Stimulated activated naive CD8-positive, alpha-beta T cell treated with anti-CD3 and anti-CD28 coated beads, Interleukin-15, Interleukin-2, amounts not matched to agents 100 ng/mL and 50 ng/mL, for 24 hours (primary cell): ENCODE data around the gene CRY2.
A peak's percentile ranks its signal among the peaks of the same experiment; 100 is the strongest.
"Not testable (repeated sequence)": the region's sequence is repeated elsewhere in the genome, so short reads cannot be mapped to it uniquely, and the experiment has no call there.

Experiments used
- H3K27ac Mint-ChIP-seq: one replicate; pipeline ENCODE4 v1.8.0; 2021; ENCODE audit warnings: mild to moderate bottlenecking, mixed read lengths
- H3K27me3 Mint-ChIP-seq: one replicate; pipeline ENCODE4 v1.8.0; 2021; ENCODE audit warnings: mixed read lengths
- H3K36me3 Mint-ChIP-seq: one replicate; pipeline ENCODE4 v1.8.0; 2021; ENCODE audit warnings: low read depth, mixed read lengths
- H3K4me1 Mint-ChIP-seq: one replicate; pipeline ENCODE4 v1.8.0; 2021; ENCODE audit warnings: low read depth, mixed read lengths
- H3K4me3 Mint-ChIP-seq: one replicate; pipeline ENCODE4 v1.8.0; 2021; ENCODE audit warnings: mild to moderate bottlenecking, mixed read lengths
- H3K9me3 Mint-ChIP-seq: one replicate; pipeline ENCODE4 v1.8.0; 2021; ENCODE audit warnings: mixed read lengths

Gene CRY2

DNA sequence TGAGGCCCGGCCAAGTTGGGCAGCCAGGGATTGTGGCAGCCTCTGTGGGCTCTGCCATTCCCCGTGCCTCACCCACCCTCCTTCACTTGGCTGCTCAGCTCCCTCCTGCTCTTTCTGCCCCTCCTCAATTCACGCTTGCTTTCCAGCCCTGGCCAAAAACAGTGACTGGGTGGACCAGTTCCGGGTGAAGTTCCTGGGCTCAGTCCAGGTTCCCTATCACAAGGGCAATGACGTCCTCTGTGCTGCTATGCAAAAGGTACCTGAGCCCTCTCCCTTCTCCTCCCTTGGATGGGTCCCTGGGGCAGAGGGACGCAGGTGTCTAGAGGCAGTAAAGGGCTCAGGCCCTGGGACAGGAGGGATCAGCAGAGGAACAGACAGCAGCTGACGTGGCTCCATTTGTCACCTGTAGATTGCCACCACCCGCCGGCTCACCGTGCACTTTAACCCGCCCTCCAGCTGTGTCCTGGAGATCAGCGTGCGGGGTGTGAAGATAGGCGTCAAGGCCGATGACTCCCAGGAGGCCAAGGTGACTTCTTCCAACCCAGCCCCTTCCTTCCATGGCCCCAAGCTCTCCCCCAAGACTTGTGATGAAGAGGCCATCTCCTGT lies 57.1 kb downstream of the CRY2 start:
- H3K4me3 Mint-ChIP-seq: no peak overlapping the region
- peaks cover 5% of the 10 kb centered on the region for H3K27me3 Mint-ChIP-seq
- no peaks in the 10 kb centered on the region for H3K36me3 Mint-ChIP-seq
- peaks cover 7% of the 10 kb centered on the region for H3K4me1 Mint-ChIP-seq
- H3K27ac Mint-ChIP-seq: no peak overlapping the region
- no peaks in the 10 kb centered on the region for H3K9me3 Mint-ChIP-seq

DNA sequence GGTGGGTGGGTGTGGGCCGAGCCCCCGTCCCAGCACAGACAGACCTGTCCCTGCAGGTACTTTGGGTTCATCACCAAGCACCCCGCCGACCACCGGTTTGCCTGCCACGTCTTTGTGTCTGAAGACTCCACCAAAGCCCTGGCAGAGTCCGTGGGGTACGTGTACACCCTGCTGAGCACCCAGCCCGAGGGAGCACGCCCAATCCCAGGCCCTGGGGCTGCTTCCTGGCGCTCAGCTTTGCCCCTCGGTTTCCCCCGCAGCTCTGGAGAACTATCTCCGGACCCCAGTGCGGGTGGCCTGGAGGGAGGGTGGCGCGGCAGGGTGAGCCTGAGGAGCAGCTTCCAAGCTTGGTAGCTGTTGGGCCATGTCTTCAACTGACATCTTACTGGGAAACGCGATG lies 57.8 kb downstream of the CRY2 start:
- Mint-ChIP-seq H3K9me3 (no peaks in the 10 kb centered on the region), H3K4me1 (peaks cover 7% of the 10 kb centered on the region), H3K27me3 (peaks cover 5% of the 10 kb centered on the region), H3K36me3 (no peaks in the 10 kb centered on the region), H3K4me3 (no peak overlapping the region), H3K27ac (no peak overlapping the region)

DNA sequence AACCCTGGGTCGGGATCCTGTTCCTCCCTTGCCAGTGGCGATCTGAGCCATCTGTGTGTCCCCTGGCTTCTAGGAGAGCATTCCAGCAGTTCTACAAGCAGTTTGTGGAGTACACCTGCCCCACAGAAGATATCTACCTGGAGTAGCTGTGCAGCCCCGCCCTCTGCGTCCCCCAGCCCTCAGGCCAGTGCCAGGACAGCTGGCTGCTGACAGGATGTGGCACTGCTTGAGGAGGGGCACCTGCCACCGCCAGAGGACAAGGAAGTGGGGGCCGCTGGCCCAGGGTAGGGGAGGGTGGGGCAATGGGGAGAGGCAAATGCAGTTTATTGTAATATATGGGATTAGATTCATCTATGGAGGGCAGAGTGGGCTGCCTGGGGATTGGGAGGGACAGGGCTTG lies 58.3 kb downstream of the CRY2 start:
- not testable (repeated sequence) for H3K27me3 Mint-ChIP-seq, H3K9me3 Mint-ChIP-seq, H3K4me1 Mint-ChIP-seq, H3K4me3 Mint-ChIP-seq, H3K36me3 Mint-ChIP-seq, H3K27ac Mint-ChIP-seq

DNA sequence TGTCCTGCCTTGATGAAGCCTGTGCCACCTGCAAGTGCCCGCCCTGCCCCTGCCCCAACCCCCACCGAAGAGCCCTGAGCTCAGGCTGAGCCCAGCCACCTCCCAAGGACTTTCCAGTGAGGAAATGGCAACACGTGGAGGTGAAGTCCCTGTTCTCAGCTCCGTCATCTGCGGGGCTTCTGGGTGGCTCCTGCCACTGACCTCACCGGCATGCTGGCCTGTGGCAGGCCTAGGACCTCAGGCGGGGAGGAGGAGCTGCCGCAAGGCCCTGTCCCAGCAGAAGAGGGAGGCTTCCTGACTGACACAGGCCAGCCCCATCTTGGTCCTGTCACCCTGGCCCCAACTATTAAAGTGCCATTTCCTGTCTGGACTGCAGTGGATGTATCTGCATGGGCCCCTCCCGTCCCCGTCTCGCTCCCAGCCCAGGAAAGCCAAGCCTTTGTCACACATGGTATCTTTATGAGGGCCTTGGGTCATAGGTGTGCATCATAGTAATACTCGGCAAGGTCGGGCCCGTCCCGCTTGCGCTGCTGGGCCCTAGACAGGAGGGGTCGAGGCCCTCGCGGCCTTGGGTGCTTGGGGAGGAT lies 58.9 kb downstream of the CRY2 start:
- no peak overlapping the region for H3K27ac Mint-ChIP-seq
- no peaks in the 10 kb centered on the region for H3K9me3 Mint-ChIP-seq
- peaks cover 1% of the 10 kb centered on the region for H3K36me3 Mint-ChIP-seq
- H3K4me1 Mint-ChIP-seq: peaks cover 7% of the 10 kb centered on the region
- H3K4me3 Mint-ChIP-seq: no peak overlapping the region
- H3K27me3 Mint-ChIP-seq: no peaks in the 10 kb centered on the region

DNA sequence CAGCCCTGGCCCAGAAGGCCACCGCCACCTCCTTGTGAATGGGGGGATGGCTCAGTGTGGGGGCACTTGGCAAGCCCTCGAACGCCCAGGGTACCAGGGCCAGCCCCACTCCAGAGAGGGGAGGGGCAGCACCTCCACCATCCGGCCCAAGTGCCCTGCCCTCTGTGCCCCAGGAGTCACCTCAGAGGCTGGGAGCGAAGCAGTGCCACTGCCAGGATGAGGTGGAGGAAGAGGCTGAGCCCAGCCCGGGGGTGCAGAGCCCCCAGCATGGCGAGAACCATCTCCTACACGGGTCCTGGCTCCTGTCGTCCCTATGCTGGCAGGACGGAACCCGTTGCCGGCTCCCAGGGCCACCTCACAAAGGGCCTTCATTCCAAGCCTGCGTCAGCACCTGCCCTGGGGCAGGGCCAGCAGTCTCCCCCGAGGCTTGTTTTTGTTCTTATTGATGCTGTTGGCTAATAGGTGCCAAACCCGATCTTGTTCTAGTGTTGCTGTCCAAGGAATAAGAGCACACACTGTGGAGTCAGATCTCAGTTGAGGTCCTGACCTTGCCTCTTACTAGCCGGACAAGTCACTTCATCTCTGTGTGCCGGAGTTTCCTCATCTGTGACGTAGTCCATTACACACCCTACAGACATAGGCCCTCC lies 59.8 kb downstream of the CRY2 start, which contains the start of gene FREY1:
Gene FREY1, minus strand, starts transcription at position 307 of the 647 bp plus-strand sequence. Its CDS starts 26 bp downstream, at position 281.
- no peak within 1 kb of the TSS for H3K4me3 Mint-ChIP-seq
- H3K27me3 Mint-ChIP-seq: no peaks in the 10 kb centered on the region
- no peak within 1 kb of the TSS for H3K27ac Mint-ChIP-seq

DNA sequence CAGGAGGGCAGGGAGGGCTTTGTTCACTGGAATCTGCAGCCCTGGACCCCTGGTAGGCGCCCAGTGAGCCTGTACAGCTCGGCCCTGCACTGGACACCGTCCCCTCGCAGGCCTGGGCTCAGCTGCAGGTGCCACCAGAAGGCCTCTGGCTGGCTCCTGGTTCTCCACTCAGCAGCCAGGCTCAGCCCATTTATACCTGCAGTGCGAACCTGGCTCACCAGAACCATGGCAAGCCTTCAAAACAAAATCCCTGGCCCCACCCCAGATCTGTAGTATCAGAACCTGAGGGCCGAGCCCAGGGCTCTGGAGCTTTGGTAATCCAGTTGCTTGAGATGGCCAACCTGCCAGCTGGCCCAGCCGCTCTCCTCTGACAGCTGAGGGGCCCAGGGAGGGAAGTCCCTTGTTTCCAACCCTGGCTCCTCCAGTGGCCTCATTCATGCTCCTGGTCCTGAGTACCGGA lies 60.7 kb downstream of the CRY2 start:
- peaks cover 5% of the 10 kb centered on the region for H3K36me3 Mint-ChIP-seq
- H3K9me3 Mint-ChIP-seq: no peaks in the 10 kb centered on the region
- peaks cover 7% of the 10 kb centered on the region for H3K4me1 Mint-ChIP-seq
- no peak overlapping the region for H3K27ac Mint-ChIP-seq
- H3K4me3 Mint-ChIP-seq: no peak overlapping the region
- no peaks in the 10 kb centered on the region for H3K27me3 Mint-ChIP-seq

More for the DNA sequence above, 59.8 kb downstream of the CRY2 start, which contains the start of gene FREY1:
- Mint-ChIP-seq H3K4me1 (peaks cover 7% of the 10 kb centered on the region), H3K36me3 (peaks cover 5% of the 10 kb centered on the region), H3K9me3 (no peaks in the 10 kb centered on the region)

DNA sequence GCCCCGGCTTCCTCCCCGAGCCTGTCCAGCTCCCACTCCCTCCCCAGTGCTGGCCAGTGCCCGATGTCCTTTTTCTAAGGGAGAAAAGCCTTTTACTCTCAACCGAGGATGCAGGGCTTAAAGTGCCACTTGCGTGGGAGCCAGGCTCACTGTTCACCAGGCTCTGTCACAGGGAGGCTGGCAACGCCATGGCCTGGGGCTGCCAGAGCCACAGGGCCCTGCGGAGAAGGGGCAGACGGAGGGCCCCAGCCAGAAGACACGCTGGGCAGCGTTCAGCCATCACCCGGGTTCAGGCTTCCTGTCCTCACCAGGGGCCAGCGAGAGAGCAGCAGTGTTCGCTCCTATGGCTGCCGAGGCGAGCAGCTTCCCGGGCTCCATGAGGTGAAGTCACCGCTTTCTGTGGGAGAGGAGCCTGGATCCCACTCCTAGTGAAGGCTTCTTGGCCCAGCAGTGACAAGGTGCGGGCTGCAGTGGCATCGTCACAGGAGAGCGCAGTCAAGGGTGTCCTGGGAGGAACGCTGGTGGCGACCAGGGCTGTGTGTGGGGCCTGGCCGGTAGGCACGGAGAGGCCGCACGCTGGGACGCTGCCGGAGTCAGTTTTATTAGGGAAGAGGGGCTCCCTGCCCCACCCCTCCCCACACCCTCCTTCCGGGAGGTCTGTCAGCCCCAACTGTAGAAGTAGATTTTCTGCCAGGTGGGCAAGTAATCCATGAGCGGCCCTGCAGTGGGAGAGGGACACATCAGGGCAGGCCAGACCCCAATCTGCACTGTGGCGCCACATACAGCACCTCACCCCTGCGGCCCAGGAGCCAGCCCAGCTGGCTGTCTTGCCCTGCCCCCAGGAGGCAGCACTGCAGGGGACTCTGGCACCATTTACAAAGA lies 62.6 kb downstream of the CRY2 start:
- Mint-ChIP-seq H3K27ac (no peak overlapping the region), H3K4me1 (peaks cover 7% of the 10 kb centered on the region), H3K9me3 (no peaks in the 10 kb centered on the region), H3K4me3 (no peak overlapping the region), H3K36me3 (peaks cover 5% of the 10 kb centered on the region), H3K27me3 (no peaks in the 10 kb centered on the region)

DNA sequence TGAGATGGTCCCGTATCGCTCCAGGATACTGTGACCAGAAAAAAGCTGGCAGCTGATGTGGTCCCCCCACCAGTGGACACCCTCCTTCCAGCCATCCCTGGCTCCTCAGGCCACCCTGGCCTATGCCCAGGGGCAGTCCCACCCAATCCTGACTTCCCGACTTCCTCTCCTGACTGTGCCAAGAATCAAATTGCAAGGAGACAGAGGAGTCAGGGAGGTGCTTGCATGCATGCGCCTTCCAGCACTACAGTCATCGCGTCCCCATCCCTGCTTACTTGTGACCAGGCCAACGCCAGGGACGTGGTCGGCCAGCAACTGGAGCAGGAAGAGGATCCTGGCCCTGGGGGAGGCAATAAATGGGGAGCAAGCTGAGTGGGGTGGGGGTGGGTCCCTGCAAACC lies 63.3 kb downstream of the CRY2 start:
- Mint-ChIP-seq H3K4me1 (peaks cover 9% of the 10 kb centered on the region), H3K27me3 (no peaks in the 10 kb centered on the region), H3K36me3 (peaks cover 5% of the 10 kb centered on the region), H3K9me3 (no peaks in the 10 kb centered on the region), H3K27ac (no peak overlapping the region), H3K4me3 (no peak overlapping the region)

DNA sequence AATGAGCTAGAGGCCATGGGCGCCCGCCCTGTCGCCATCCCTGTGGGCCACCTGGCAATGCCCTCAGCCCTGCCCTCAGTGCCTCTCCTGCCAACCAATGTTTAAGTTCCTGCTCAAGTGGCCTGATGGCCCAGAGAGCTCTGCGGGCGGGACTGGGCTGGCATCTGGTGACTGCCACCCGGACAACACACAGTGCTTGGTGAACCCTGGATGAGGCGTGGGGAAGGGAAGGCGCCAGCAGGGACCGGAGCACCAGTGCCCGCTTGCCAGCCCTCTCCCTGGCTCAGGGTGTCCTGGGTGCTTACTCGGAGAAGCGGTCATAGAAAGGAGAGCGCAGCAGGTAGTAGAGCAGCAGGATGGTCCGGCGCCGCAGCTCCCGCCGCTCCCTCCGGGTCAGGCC lies 66.2 kb downstream of the CRY2 start:
- no peak overlapping the region for H3K4me3 Mint-ChIP-seq
- H3K27me3 Mint-ChIP-seq: no peaks in the 10 kb centered on the region
- H3K9me3 Mint-ChIP-seq: no peaks in the 10 kb centered on the region
- no peak overlapping the region for H3K27ac Mint-ChIP-seq
- peaks cover 23% of the 10 kb centered on the region for H3K4me1 Mint-ChIP-seq
- peaks cover 11% of the 10 kb centered on the region for H3K36me3 Mint-ChIP-seq

DNA sequence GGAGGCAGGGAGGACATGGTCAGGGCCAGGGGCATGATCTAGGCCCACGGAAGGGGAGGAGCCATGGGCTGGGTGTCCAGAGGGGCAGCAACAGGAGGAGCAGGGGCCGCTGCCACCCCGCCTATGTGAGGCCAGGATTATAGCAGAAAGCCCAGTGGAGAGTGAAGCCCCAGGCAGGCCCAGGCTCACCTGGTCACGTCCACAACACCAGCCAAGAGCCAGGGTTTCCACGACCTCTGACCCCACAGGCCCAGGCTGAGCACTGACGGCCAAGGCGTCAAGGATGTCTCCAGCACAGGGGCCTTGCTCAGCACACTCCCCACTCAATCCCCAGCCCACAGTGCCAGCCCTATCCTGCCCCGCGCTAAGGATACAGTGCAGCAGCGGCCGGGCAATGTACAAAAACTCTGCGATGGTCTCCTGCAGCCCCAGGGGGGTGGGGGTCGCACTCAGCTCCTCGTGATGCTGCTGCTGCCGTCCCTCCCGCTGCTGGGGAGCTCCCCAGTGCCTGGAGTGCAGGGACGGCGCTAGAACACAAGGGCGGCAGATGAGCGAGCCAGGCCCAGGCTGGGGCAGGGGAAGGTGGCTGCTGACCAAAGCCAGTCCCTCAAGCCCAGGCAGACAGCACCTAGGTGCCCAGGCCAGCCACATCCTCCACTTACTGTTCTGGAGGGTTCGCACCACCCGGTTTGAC lies 66.8 kb downstream of the CRY2 start:
- H3K36me3 Mint-ChIP-seq: peaks cover 11% of the 10 kb centered on the region

DNA sequence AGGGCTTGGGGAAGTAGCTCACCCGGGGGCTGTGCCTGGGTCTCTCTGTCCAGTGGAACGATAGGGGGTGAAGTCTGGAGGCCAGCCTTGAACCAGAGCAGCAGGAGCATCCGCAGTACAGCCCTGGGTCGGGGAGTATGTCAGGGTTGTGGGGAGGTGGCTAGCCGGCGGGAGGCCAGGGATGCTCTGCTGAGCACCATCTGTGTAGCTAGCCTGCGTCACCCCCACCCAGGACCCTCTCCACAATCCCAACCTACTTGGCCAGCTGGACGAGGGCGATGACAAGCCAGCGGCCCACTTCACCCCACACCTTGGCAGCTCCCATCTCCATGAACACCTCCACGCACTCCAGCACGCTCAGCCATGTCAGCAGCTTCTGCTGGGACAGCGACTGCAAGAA lies 68.2 kb downstream of the CRY2 start:
- Mint-ChIP-seq H3K27ac (peak overlapping the region; percentile 69), H3K27me3 (no peaks in the 10 kb centered on the region), H3K9me3 (no peaks in the 10 kb centered on the region), H3K4me3 (no peak overlapping the region), H3K4me1 (peaks cover 39% of the 10 kb centered on the region), H3K36me3 (peaks cover 11% of the 10 kb centered on the region)

More for the DNA sequence above, 66.8 kb downstream of the CRY2 start:
- no peak overlapping the region for H3K4me3 Mint-ChIP-seq
- no peaks in the 10 kb centered on the region for H3K27me3 Mint-ChIP-seq
- no peak overlapping the region for H3K27ac Mint-ChIP-seq
- H3K4me1 Mint-ChIP-seq: peaks cover 29% of the 10 kb centered on the region
- H3K9me3 Mint-ChIP-seq: no peaks in the 10 kb centered on the region

DNA sequence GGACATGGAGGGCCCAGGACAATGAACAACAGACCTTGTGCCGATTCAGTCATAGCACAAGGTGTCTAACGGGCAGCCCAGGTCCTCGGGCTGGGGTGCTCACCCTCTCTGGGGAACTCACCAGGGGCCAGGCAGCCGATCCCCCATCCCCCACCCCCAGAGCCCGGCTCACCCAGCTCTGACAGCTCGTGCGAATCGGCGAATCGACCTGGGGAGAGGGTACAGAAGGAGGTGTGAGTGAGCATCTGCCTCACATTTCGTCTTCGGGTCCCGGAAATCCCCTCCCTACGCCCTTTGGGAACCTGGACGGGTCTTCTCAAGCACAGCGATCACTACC lies 70.0 kb downstream of the CRY2 start:
- no peaks in the 10 kb centered on the region for H3K9me3 Mint-ChIP-seq
- peaks cover 6% of the 10 kb centered on the region for H3K36me3 Mint-ChIP-seq
- peaks cover 39% of the 10 kb centered on the region for H3K4me1 Mint-ChIP-seq
- H3K27me3 Mint-ChIP-seq: peaks cover 5% of the 10 kb centered on the region
- peak overlapping the region; percentile 94 for H3K27ac Mint-ChIP-seq
- H3K4me3 Mint-ChIP-seq: peak overlapping the region; percentile 97

DNA sequence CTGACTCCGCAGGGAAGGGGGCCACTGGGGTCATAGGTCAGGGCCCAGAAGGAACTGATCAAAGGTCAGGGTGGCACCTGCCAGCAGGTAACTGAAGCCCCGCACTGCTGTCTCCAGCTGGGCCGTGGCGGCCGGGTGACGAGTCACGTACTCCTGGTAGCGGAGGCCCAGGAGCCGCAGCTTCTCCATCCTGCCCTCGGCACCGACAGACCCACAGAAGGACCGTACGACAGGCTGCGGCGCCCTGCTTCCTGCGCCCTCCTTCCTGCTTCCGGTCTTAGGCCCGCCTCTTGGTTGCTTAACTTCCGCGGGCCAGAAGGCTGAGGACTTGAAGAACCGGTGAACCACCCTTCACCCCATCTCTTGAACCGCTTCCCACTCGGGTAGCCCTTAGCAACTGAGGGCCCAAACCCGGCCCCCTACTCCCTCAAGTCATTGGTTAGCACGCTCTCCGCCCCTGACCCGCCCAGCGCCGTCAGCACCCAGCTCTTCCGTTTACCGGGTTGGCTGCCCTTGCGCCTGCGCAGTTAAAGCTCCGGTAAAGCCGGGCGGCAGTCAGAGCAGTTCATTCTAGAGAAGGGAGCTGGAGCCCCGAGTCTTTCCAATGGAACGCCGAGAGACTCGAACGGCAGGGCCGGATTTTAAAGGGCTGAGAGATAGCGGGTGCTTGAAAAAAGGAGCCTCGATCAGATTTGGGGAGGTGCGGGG lies 70.5 kb downstream of the CRY2 start, which contains the start of gene PEX16:
Gene PEX16, minus strand, starts transcription at position 255 of the 708 bp plus-strand sequence. Its CDS starts 66 bp downstream, at position 189.
- H3K36me3 Mint-ChIP-seq: peaks cover 6% of the 10 kb centered on the region
- peaks cover 39% of the 10 kb centered on the region for H3K4me1 Mint-ChIP-seq
- peak within 1 kb of the TSS; percentile 94 for H3K27ac Mint-ChIP-seq
- no peaks in the 10 kb centered on the region for H3K9me3 Mint-ChIP-seq
- H3K27me3 Mint-ChIP-seq: peaks cover 5% of the 10 kb centered on the region
- peak within 1 kb of the TSS; percentile 97 for H3K4me3 Mint-ChIP-seq
